H1 (cell line): ENCODE results near the gene PTPN1. TPM values are rescaled to one million over a fixed set of nuclear protein-coding genes. Genes with fewer than 3 reads are reported as not detected.

Experiments
- CHD7 ChIP-seq: fragments of 300-600 bp; sonication (generic); IDR thresholded peaks from 2 replicates; pipeline ENCODE4 v1.7.1; 2012; ENCODE audit warnings: low read length, moderate library complexity, mild to moderate bottlenecking, inconsistent platforms; ENCODE audit not compliant: insufficient replicate concordance
- EGR1 ChIP-seq: IDR thresholded peaks from 2 replicates; pipeline ENCODE4 v1.6.1; 2011; ENCODE audit warnings: low read depth, low read length, borderline replicate concordance
- KDM1A ChIP-seq: fragments of 200-600, 300-600 bp; sonication (generic); IDR thresholded peaks from 2 replicates; pipeline ENCODE4 v1.7.1; 2016; ENCODE audit warnings: mild to moderate bottlenecking, low read length, borderline replicate concordance
- NANOG ChIP-seq: IDR thresholded peaks from 2 replicates; pipeline ENCODE4 v1.6.1; 2011; ENCODE audit warnings: low read length, low read depth, mild to moderate bottlenecking, inconsistent platforms; ENCODE audit not compliant: insufficient read depth, poor library complexity, severe bottlenecking
- NRF1 ChIP-seq: IDR thresholded peaks from 2 replicates; pipeline ENCODE4 v1.6.1; 2011; ENCODE audit warnings: mild to moderate bottlenecking, low read depth, low read length, improper control_type of control experiment
- RNF2 ChIP-seq: fragments of 200-900, 300-1000 bp; sonication (generic); IDR thresholded peaks from 2 replicates; pipeline ENCODE4 v1.7.1; 2016; ENCODE audit warnings: borderline replicate concordance, low read depth, mild to moderate bottlenecking, antibody characterized with exemption, low read length; ENCODE audit not compliant: poor library complexity, severe bottlenecking; ENCODE audit errors: missing control alignments
- SIRT6 ChIP-seq: IDR thresholded peaks from one replicate; pipeline ENCODE4 v1.7.1; 2012; ENCODE audit warnings: low read length, inconsistent platforms
- SP4 ChIP-seq: IDR thresholded peaks from 2 replicates; pipeline ENCODE4 v1.6.1; 2012; ENCODE audit warnings: low read length, inconsistent platforms
- SRF ChIP-seq: IDR thresholded peaks from 2 replicates; pipeline ENCODE4 v1.6.1; 2011; ENCODE audit warnings: mild to moderate bottlenecking, low read depth, low read length, moderate library complexity
- TBP ChIP-seq: IDR thresholded peaks from 2 replicates; pipeline ENCODE4 v1.6.1; 2011; ENCODE audit warnings: low read depth, low read length, improper control_type of control experiment
- polyA plus RNA-seq, 7 experiments: library from polyadenylated mRNA; depleted of rRNA in 3 of 7; stranded (reverse) in 5 of 7; unstranded in 2 of 7; fragments of >200 nt in 5 of 7; fragments of 200-250 nt in 2 of 7; gene quantifications; 1 replicate in 5 of 7; 2 replicates in 1 of 7; 4 replicates in 1 of 7; pipeline versions ENCODE4 v1.2.1 to v1.2.3, GENCODE V29; 2011 to 2013; ENCODE audit warnings: missing spikeins in 2 of 7, mixed read lengths in 2 of 7
- total RNA-seq: library from RNA; stranded (reverse); fragmentation: NEBNext Ultra II Directional; extraction: Animal tissue kit (Norgen Biotek cat#: 25700); gene quantifications from 2 replicates; pipeline ENCODE4 v1.2.1, GENCODE V29; 2021
- TF ChIP-seq, protein P1 (sequence below): IDR thresholded peaks from 2 replicates; pipeline ENCODE4 v1.6.1; 2011; ENCODE audit warnings: low read depth, mild to moderate bottlenecking, low read length; ENCODE audit not compliant: insufficient read depth

The PTPN1 gene
- total and polyA plus RNA-seq, 2 of the 8 experiments (the other 6 are each of a cell fraction or from before 2014, with no cell fraction given), result 18.6 to 32.1 TPM

- TF ChIP-seq CHD7, result no peak
- TF ChIP-seq NRF1, result no peak
- no peak for TF ChIP-seq TBP
- TF ChIP-seq RNF2, result no peak
- no peak for TF ChIP-seq KDM1A
- no peak for TF ChIP-seq SIRT6
- TF ChIP-seq SRF, result no peak
- no peak for TF ChIP-seq EGR1
- TF ChIP-seq SP4, result no peak
- no peak for TF ChIP-seq NANOG
- TF ChIP-seq, protein P1, sequence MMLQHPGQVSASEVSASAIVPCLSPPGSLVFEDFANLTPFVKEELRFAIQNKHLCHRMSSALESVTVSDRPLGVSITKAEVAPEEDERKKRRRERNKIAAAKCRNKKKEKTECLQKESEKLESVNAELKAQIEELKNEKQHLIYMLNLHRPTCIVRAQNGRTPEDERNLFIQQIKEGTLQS, result no peak
These were observed 47.5 kb downstream of the PTPN1 start (continued) for GRCh38 chr20:50557549-50558134.
